A549 (cell line): ENCODE results near the gene TMEM221.

Source experiments
- CHD4 ChIP-seq: fragments of 200-600 bp; sonication (generic); IDR thresholded peaks from 2 replicates; pipeline ENCODE4 v1.6.1; 2016; ENCODE audit warnings: antibody characterized with exemption, mild to moderate bottlenecking, borderline replicate concordance
- CTCF ChIP-seq: fragments of >200 bp; sonication (Bioruptor Twin); formaldehyde crosslinking; IDR thresholded peaks from 3 replicates; pipeline ENCODE4 v1.5.1; 2016
- ESRRA ChIP-seq: fragments of 150-350 bp; IDR thresholded peaks from 2 replicates; pipeline ENCODE4 v1.6.1; 2014; ENCODE audit warnings: mild to moderate bottlenecking, low read length, borderline replicate concordance
- KDM5A ChIP-seq: fragments of 200-600 bp; sonication (generic); IDR thresholded peaks from 2 replicates; pipeline ENCODE4 v1.6.1; 2016; ENCODE audit warnings: antibody characterized with exemption, mild to moderate bottlenecking
- MAX ChIP-seq: IDR thresholded peaks from 2 replicates; pipeline ENCODE4 v1.6.1; 2012
- NPAS2 ChIP-seq: fragments of 250-450 bp; sonication (Bioruptor Pico); IDR thresholded peaks from 2 replicates; pipeline ENCODE4 v1.8.0; 2022; ENCODE audit warnings: mild to moderate bottlenecking, moderate library complexity, borderline replicate concordance
- PHF8 ChIP-seq: fragments of 200-600 bp; sonication (generic); IDR thresholded peaks from 2 replicates; pipeline ENCODE4 v1.6.1; 2016; ENCODE audit warnings: low read depth, mild to moderate bottlenecking, antibody characterized with exemption, moderate library complexity, borderline replicate concordance
- POLR2A ChIP-seq: IDR thresholded peaks from 2 replicates; pipeline ENCODE4 v1.6.1; 2012; ENCODE audit warnings: mild to moderate bottlenecking, low read length

GRCh38 chr19:17393002-17393401, 55.5 kb downstream of the TMEM221 start:
- TF ChIP-seq CTCF (no peak), NPAS2 (CRISPR knock-in tag) (no peak), CHD4 (no peak), POLR2A (no peak), PHF8 (no peak), MAX (no peak), ESRRA (no peak), KDM5A (no peak)
